ENCODE measurements around the gene KLHL35.
"Not testable (repeated sequence)": the region's sequence is repeated elsewhere in the genome, so short reads cannot be mapped to it uniquely, and the experiment has no call there.

Gene KLHL35

DNA sequence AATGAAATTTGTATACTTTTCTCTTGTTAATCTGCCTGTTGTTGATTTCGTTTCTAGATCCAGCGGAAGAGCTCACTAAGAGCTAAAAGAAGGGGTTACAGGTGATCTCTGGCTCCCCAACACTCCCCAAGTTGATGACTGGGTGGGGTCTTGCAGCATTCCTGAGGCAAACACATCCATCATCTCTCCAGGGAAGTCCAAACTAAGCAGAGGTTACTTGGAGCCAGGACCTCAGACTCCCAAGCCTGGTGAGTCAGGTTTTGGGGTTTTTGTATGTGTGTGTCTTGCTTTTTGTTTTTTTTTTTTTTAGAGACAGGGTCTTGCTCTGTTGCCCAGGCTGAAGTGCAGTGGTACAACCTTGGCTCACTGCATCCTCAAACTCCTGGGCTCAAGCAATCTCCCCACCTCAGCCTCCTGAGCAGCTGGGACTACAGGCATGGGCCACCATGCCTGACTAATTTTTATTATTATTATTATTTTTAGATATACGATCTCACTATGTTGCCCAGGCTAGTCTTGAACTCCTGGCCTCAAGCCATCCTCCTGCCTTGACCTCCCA is 45.2 kb downstream of the KLHL35 start:
- no peak for DNase-seq

DNA sequence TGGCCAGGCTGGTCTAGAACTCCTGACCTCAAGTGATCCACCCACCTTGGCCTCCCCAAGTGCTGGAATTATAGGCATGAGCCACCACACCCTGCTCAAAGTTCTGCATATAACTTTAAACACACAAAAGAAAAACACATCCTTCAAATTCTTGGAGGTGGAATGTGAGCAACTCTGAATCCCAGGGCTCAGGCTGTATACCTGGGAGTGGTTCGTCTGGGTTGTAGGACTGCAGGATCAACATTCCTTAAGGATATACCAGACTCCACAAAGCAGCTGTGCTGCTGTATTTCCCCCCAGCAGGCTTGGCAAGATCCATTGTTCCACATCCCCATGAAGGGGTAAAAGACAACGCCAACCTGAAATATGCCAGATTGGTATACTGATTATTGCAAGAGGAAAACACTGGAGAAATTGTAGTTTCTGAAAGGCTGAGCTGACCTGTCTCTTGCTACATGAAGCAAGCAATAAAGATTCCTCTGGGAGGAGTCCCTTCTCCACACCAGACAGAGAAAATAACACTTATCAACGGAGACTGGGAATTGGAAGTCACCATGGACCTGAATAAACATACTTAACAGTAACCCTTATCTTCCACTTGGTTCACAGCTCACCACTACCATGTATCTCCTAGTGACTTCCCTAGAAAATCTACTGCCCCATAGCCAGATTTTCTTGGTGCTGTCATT is 45.9 kb downstream of the KLHL35 start:
- no peak for DNase-seq

DNA sequence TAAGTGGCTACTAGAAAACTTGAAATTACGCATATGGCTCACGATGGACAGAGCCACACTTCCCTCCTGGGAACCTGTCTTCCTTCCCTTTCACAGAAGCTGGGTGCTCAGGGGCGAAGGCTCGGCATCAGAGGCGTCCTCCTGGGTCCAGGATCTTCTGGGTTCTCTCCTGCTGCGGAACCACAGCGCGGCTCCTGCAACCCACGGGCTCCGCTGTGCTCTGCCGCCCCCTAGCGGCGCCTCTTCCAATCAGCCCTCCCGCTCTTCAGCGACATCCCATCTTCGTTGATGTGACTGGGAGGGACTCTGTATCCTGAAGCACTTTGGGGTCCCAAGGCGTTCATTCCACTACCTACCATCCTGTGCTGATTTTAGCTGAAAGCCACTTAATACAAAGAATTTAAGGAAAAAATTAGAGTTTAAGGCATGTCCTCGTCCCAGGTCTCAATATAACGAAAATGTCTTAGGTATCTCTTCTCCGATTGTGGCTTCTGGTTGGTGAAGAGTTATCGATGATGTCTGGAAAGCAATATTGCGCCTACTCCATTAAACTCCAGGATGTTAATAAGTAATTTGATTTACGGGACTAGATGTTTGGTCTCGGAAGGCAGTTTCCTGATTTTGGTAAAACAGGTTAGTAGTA is 48.4 kb downstream of the KLHL35 start:
- DNase-seq: peak; percentile 47 to 81

DNA sequence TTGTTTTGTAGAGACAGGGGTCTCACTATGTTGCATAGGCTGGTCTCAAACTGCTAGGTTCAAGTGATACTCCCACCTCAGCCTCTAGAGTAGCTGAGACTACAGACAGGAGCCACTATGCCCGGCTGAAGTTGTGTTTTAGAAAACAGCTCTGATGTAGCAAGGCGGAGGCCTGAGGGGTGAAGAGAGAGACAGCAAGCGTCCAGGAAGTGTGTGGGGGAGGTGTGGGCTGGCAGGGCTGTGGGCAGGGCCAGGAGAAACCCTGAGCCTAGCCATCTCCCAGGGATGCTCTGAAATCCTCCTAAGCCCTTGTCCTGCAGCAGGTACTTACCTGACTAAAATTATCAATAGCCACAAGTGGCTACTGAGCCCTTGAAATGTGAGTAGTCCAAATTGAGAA is 49.8 kb downstream of the KLHL35 start:
- DNase-seq: no peak

DNA sequence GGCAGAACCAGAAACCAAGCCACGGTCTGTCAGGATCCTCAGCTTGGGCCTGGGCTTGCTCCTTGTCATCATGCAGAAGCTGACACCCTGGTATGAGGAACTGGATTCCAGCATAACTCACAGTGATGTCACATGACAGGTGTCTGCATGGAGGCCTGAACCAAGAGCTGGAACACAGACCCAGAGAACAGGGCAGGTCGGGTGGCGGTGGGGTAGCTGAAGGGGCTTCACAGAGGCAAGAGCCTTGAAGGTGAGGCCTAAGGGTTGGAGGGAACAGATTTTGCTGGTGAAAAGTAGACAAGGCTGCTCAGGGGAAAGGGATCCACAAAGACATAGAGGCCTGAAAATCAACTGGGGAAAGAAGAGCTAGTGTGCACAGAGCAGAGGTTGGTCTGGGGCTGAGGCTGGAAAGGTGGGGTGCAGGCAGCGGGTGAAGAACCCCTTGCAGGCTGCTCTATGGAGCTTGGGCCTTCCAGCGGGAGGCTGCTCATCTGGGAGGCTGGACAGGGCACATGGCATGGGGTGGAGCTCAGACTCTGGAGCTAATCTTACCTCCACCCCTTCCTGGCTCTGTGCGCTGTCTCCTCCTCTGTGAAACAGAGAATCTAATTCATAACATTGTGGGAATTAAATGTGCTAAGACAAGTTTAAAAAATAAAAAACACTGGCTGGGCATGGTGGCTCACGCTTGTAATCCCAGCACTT is 52.1 kb downstream of the KLHL35 start:
- DNase-seq: no peak

DNA sequence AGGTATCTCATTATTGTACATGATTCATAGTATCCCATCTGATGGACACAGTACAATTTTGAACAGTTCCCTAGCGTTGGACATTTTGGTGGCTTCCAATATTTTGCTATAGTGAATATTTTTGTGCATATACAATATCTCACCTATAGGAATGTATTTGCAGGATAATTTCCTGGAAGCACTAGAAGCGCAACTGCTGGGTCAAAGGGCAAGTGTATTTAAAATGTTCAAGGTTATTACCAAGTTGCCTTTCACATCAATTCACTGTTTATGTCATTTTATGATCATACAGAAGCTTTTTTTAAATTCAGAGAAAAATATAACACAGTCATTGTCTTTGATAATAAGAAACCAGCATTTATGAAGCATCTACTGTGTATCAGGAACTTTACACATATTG is 52.8 kb downstream of the KLHL35 start:
- DNase-seq: no peak

DNA sequence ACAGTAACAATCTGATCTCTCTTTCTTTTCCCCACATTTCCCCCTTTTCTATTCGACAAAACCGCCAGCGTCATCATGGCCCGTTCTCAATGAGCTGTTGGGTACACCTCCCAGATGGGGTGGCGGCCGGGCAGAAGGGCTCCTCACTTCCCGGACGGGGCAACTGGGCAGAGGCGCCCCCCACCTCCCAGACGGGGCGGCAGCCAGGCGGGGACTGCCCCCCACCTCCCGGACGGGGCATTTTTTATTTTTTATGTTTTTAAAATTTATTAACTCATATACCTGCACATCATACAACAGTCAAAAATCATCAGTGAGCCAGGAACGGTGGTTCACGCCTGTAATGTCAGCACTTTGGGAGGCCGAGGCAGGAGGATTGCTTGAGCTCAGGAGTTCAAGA is 54.2 kb downstream of the KLHL35 start:
- not testable (repeated sequence) for DNase-seq

DNA sequence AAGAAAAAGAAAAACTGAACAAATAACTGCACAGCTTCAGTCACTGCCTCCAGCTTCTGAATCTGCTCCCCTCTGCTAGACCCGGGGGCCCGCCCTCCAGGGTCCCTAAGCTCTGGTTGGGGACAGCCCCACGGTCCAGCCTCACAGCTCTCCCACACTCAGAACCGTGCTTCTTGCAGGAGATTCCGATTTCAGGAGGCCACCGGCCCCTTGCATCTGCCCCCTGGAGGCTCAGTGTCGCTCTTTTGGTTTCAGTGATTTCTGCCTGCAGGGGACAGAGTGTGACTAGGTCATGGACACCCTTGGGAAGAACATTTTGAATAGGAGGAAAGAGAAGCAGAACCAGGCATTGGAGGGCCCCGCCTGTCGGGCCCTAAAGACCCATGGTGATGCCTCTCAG is 56.8 kb downstream of the KLHL35 start:
- no peak for DNase-seq

DNA sequence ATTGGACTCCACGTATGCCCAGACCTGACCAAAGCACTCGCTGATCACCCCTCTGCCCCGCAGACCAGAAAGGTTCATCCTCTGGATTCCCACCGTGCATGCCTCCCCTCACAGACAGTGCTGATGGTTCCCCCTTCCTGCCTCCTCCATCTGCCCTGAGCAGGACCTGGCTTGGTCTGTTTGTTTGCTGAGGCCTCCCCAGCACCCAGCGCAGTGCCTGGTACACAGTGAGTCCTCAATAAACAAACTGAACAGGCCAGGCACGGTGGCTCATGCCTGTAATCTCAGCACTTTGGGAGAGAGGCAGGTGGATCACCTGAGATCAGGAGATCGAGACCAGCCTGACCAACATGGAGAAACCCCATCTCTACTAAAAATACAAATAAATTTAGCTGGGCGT is 57.4 kb downstream of the KLHL35 start:
- DNase-seq: no peak

DNA sequence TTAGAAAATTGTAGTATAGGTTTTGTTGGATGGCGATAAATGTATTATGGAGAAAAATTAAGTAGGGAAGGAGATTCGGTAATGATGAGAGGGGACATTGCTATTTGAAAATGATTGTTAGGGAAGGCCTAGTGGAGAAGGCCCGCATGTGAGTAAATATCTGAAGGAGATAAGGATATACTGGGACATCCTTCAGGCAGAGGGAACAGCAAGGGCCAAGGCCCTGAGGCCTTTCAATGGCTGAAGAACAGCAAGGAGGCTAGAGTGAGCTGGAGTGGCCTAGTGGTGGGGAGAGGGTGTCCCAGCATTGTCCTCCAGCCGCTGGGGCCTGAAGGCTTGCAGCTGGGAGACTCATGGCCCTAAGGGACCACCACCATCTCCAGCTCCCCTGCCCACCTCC is 58.4 kb downstream of the KLHL35 start:
- no peak for DNase-seq

DNA sequence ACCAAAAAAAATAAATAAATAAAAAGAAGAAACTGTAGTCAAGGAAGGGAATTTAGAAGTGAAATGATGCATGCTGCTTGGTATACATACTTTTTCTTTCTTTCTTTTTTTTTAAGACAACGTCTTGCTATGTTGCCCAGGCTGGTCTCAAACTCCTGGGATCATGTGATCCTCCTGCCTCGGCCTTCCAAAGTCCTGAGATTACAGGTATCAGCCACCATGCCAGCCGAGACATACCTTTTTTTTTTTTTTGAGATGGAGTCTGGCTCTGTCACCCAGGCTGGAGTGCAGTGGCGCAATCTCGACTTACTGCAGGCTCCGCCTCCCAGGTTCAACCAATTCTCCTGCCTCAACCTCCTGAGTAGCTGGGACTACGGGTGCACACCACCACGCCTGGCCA is 59.8 kb downstream of the KLHL35 start:
- DNase-seq: no peak

Measured in NCI-H446 (cell line).